ENCODE data around the gene USP9X.

Gene USP9X

GRCh38 chrX:41153957-41154356 lies 68.7 kb downstream of the USP9X start:
- H3K36me3 ChIP-seq (ENCODE audit: insufficient read depth, insufficient read length, low read length): peaks cover 66% of the 10 kb centered on the region

GRCh38 chrX:41164449-41164848 lies 79.2 kb downstream of the USP9X start:
- Histone ChIP-seq H3K36me3 (ENCODE audit: insufficient read depth, insufficient read length, low read length) (peaks cover 67% of the 10 kb centered on the region), H3K9ac (ENCODE audit: insufficient read length, low read depth) (no peak overlapping the region), H3K9me3 (ENCODE audit: insufficient read depth, low read length) (no peaks in the 10 kb centered on the region), H3K27me3 (ENCODE audit: insufficient read depth, insufficient read length) (no peaks in the 10 kb centered on the region), H3K4me3 (ENCODE audit: insufficient read length, low read depth) (no peak overlapping the region), H3K4me1 (ENCODE audit: insufficient read depth, insufficient read length) (no peaks in the 10 kb centered on the region)
- TF ChIP-seq ZNF274 (IDR thresholded peaks at IDR 0.05; ENCODE audit: low read depth, low read length) (no peak), YY1 (IDR thresholded peaks at IDR 0.05; ENCODE audit: insufficient read depth, insufficient read length) (no peak), SUZ12 (IDR thresholded peaks at IDR 0.05; ENCODE audit: extremely low read depth, insufficient read depth, insufficient read length) (no peak)
- DNase-seq (ENCODE audit: low read depth, low spot score): no peak

More at GRCh38 chrX:41153957-41154356, 68.7 kb downstream of the USP9X start:
- DNase-seq (ENCODE audit: low read depth, low spot score): no peak
- H3K9ac ChIP-seq (ENCODE audit: insufficient read length, low read depth): no peak overlapping the region
- H3K4me3 ChIP-seq (ENCODE audit: insufficient read length, low read depth): no peak overlapping the region
- TF ChIP-seq YY1 (IDR thresholded peaks at IDR 0.05; ENCODE audit: insufficient read depth, insufficient read length) (no peak), SUZ12 (IDR thresholded peaks at IDR 0.05; ENCODE audit: extremely low read depth, insufficient read depth, insufficient read length) (no peak), ZNF274 (IDR thresholded peaks at IDR 0.05; ENCODE audit: low read depth, low read length) (no peak)
- no peaks in the 10 kb centered on the region for H3K9me3 ChIP-seq (ENCODE audit: insufficient read depth, low read length)
- H3K4me1 ChIP-seq (ENCODE audit: insufficient read depth, insufficient read length): peaks cover 4% of the 10 kb centered on the region
- H3K27me3 ChIP-seq (ENCODE audit: insufficient read depth, insufficient read length): no peaks in the 10 kb centered on the region

GRCh38 chrX:41167888-41168287 lies 82.6 kb downstream of the USP9X start:
- TF ChIP-seq SUZ12 (IDR thresholded peaks at IDR 0.05; ENCODE audit: extremely low read depth, insufficient read depth, insufficient read length) (no peak), YY1 (IDR thresholded peaks at IDR 0.05; ENCODE audit: insufficient read depth, insufficient read length) (no peak), ZNF274 (IDR thresholded peaks at IDR 0.05; ENCODE audit: low read depth, low read length) (no peak)
- no peaks in the 10 kb centered on the region for H3K9me3 ChIP-seq (ENCODE audit: insufficient read depth, low read length)
- H3K9ac ChIP-seq (ENCODE audit: insufficient read length, low read depth): no peak overlapping the region
- H3K36me3 ChIP-seq (ENCODE audit: insufficient read depth, insufficient read length, low read length): peaks cover 79% of the 10 kb centered on the region
- no peak overlapping the region for H3K4me3 ChIP-seq (ENCODE audit: insufficient read length, low read depth)
- DNase-seq (ENCODE audit: low read depth, low spot score): no peak
- H3K27me3 ChIP-seq (ENCODE audit: insufficient read depth, insufficient read length): no peaks in the 10 kb centered on the region
- no peaks in the 10 kb centered on the region for H3K4me1 ChIP-seq (ENCODE audit: insufficient read depth, insufficient read length)

GRCh38 chrX:41176263-41176662 lies 91.0 kb downstream of the USP9X start:
- Histone ChIP-seq H3K4me1 (ENCODE audit: insufficient read depth, insufficient read length) (no peaks in the 10 kb centered on the region), H3K9ac (ENCODE audit: insufficient read length, low read depth) (no peak overlapping the region), H3K9me3 (ENCODE audit: insufficient read depth, low read length) (no peaks in the 10 kb centered on the region), H3K27me3 (ENCODE audit: insufficient read depth, insufficient read length) (no peaks in the 10 kb centered on the region), H3K36me3 (ENCODE audit: insufficient read depth, insufficient read length, low read length) (peaks cover 57% of the 10 kb centered on the region), H3K4me3 (ENCODE audit: insufficient read length, low read depth) (no peak overlapping the region)
- DNase-seq (ENCODE audit: low read depth, low spot score): no peak
- no peak for TF ChIP-seq YY1 (IDR thresholded peaks at IDR 0.05; ENCODE audit: insufficient read depth, insufficient read length)
- no peak for TF ChIP-seq SUZ12 (IDR thresholded peaks at IDR 0.05; ENCODE audit: extremely low read depth, insufficient read depth, insufficient read length)
- no peak for TF ChIP-seq ZNF274 (IDR thresholded peaks at IDR 0.05; ENCODE audit: low read depth, low read length)

- H3K27me3 ChIP-seq (ENCODE audit: insufficient read depth, insufficient read length): no peaks in the 10 kb centered on the region
- H3K4me3 ChIP-seq (ENCODE audit: insufficient read length, low read depth): no peak overlapping the region
- H3K4me1 ChIP-seq (ENCODE audit: insufficient read depth, insufficient read length): no peaks in the 10 kb centered on the region
- peaks cover 57% of the 10 kb centered on the region for H3K36me3 ChIP-seq (ENCODE audit: insufficient read depth, insufficient read length, low read length)
- H3K9me3 ChIP-seq (ENCODE audit: insufficient read depth, low read length): no peaks in the 10 kb centered on the region
- no peak for DNase-seq (ENCODE audit: low read depth, low spot score)
- no peak overlapping the region for H3K9ac ChIP-seq (ENCODE audit: insufficient read length, low read depth)
- TF ChIP-seq SUZ12 (IDR thresholded peaks at IDR 0.05; ENCODE audit: extremely low read depth, insufficient read depth, insufficient read length) (no peak), YY1 (IDR thresholded peaks at IDR 0.05; ENCODE audit: insufficient read depth, insufficient read length) (no peak), ZNF274 (IDR thresholded peaks at IDR 0.05; ENCODE audit: low read depth, low read length) (no peak)
Observed at GRCh38 chrX:41177297-41177696, 92.1 kb downstream of the USP9X start.

GRCh38 chrX:41178201-41178600 lies 93.0 kb downstream of the USP9X start:
- Histone ChIP-seq H3K9me3 (ENCODE audit: insufficient read depth, low read length) (no peaks in the 10 kb centered on the region), H3K4me1 (ENCODE audit: insufficient read depth, insufficient read length) (no peaks in the 10 kb centered on the region), H3K9ac (ENCODE audit: insufficient read length, low read depth) (no peak overlapping the region), H3K36me3 (ENCODE audit: insufficient read depth, insufficient read length, low read length) (peaks cover 54% of the 10 kb centered on the region), H3K4me3 (ENCODE audit: insufficient read length, low read depth) (no peak overlapping the region), H3K27me3 (ENCODE audit: insufficient read depth, insufficient read length) (no peaks in the 10 kb centered on the region)
- no peak for TF ChIP-seq ZNF274 (IDR thresholded peaks at IDR 0.05; ENCODE audit: low read depth, low read length)
- TF ChIP-seq YY1 (IDR thresholded peaks at IDR 0.05; ENCODE audit: insufficient read depth, insufficient read length): no peak
- no peak for TF ChIP-seq SUZ12 (IDR thresholded peaks at IDR 0.05; ENCODE audit: extremely low read depth, insufficient read depth, insufficient read length)
- no peak for DNase-seq (ENCODE audit: low read depth, low spot score)

- TF ChIP-seq YY1 (IDR thresholded peaks at IDR 0.05; ENCODE audit: insufficient read depth, insufficient read length) (no peak), ZNF274 (IDR thresholded peaks at IDR 0.05; ENCODE audit: low read depth, low read length) (no peak), SUZ12 (IDR thresholded peaks at IDR 0.05; ENCODE audit: extremely low read depth, insufficient read depth, insufficient read length) (no peak)
- H3K36me3 ChIP-seq (ENCODE audit: insufficient read depth, insufficient read length, low read length): peaks cover 51% of the 10 kb centered on the region
- no peaks in the 10 kb centered on the region for H3K9me3 ChIP-seq (ENCODE audit: insufficient read depth, low read length)
- H3K4me3 ChIP-seq (ENCODE audit: insufficient read length, low read depth): no peak overlapping the region
- no peaks in the 10 kb centered on the region for H3K4me1 ChIP-seq (ENCODE audit: insufficient read depth, insufficient read length)
- peak; percentile 36 for DNase-seq (ENCODE audit: low read depth, low spot score)
- no peak overlapping the region for H3K9ac ChIP-seq (ENCODE audit: insufficient read length, low read depth)
- H3K27me3 ChIP-seq (ENCODE audit: insufficient read depth, insufficient read length): no peaks in the 10 kb centered on the region
Observed at GRCh38 chrX:41180194-41180908, 95.1 kb downstream of the USP9X start.
